Epidermal melanocyte (primary cell): ENCODE data around the gene HOMER3.
A peak's percentile ranks its signal among the peaks of the same experiment; 100 is the strongest.
"Not testable (repeated sequence)": the region's sequence is repeated elsewhere in the genome, so short reads cannot be mapped to it uniquely, and the experiment has no call there.

Experiments
- DNase-seq: peaks from one replicate; pipeline ENCODE4 v3.0.0; 2011; ENCODE audit warnings: low spot score; ENCODE audit not compliant: insufficient read length

Gene HOMER3

GRCh38 chr19:18954094-18954493 is 13.1 kb upstream of the HOMER3 start:
- no peak for DNase-seq

- DNase-seq, result not testable (repeated sequence)
These were observed 11.5 kb upstream of the HOMER3 start for GRCh38 chr19:18952364-18953003.

- DNase-seq, result no peak
These were observed 10.8 kb upstream of the HOMER3 start for GRCh38 chr19:18951721-18952281.

- no peak for DNase-seq
These were observed 8.8 kb upstream of the HOMER3 start for GRCh38 chr19:18949858-18950257.

- DNase-seq, result no peak
These were observed 7.9 kb upstream of the HOMER3 start for GRCh38 chr19:18948976-18949356.

- no peak for DNase-seq
These were observed 7.3 kb upstream of the HOMER3 start for GRCh38 chr19:18948075-18948975.

GRCh38 chr19:18946918-18947317 is 5.9 kb upstream of the HOMER3 start:
- DNase-seq, result no peak

- DNase-seq, result no peak
These were observed 5.3 kb upstream of the HOMER3 start for GRCh38 chr19:18946335-18946734.

- DNase-seq, result no peak
These were observed 4.3 kb upstream of the HOMER3 start for GRCh38 chr19:18945297-18945696.

- no peak for DNase-seq
These were observed 2.4 kb upstream of the HOMER3 start for GRCh38 chr19:18943465-18943864.

- DNase-seq, result no peak
These were observed 1.7 kb upstream of the HOMER3 start for GRCh38 chr19:18942692-18943091.

- no peak for DNase-seq
These were observed 774 bp upstream of the HOMER3 start for GRCh38 chr19:18941628-18942354.

GRCh38 chr19:18939922-18940768 is 872 bp downstream of the HOMER3 start:
- DNase-seq, result peak; percentile 86

- no peak for DNase-seq
These were observed 1.9 kb downstream of the HOMER3 start for GRCh38 chr19:18939163-18939562.

- no peak for DNase-seq
These were observed 7.7 kb downstream of the HOMER3 start for GRCh38 chr19:18933297-18933696.

GRCh38 chr19:18932216-18932841 is 8.7 kb downstream of the HOMER3 start:
- no peak for DNase-seq

GRCh38 chr19:18931316-18932162 is 9.5 kb downstream of the HOMER3 start:
- DNase-seq, result no peak

- no peak for DNase-seq
These were observed 11.7 kb downstream of the HOMER3 start for GRCh38 chr19:18929311-18929710.

- DNase-seq, result no peak
These were observed 12.8 kb downstream of the HOMER3 start for GRCh38 chr19:18928018-18928805.
